Stomach (tissue), 9 donors: ENCODE data around the gene UNC13B. TPM values are rescaled to one million over a fixed set of nuclear protein-coding genes. Genes with fewer than 3 reads are reported as not detected.

Experiments
- DNase-seq, 2 donors: peaks; one replicate each; pipeline versions ENCODE4 v3.0.0 to v3.0.0-alpha.2; 2013 to 2019
- H3K27ac ChIP-seq, 5 donors: fragments of 200-600 bp in 4 of 5; sonication (generic) in 4 of 5; one replicate each; pipeline ENCODE4 v1.5.1; 2013 to 2019; ENCODE audit warnings: mild to moderate bottlenecking in 1 of 5, moderate library complexity in 1 of 5
- H3K27me3 ChIP-seq, 3 donors: fragments of 200-600 bp; sonication (generic); one replicate each; pipeline ENCODE4 v1.5.1; 2017 to 2019; ENCODE audit warnings: mixed run types in 1 of 3
- H3K36me3 ChIP-seq, 4 donors: fragments of 200-600 bp; sonication (generic); 1 replicate in 3 of 4; 2 replicates in 1 of 4; pipeline ENCODE4 v1.5.1; 2016 to 2019
- H3K4me1 ChIP-seq, 4 donors: fragments of 200-600 bp; sonication (generic); one replicate each; pipeline ENCODE4 v1.5.1; 2016 to 2019
- H3K4me3 ChIP-seq, 4 donors: fragments of 200-600 bp; sonication (generic) in 3 of 4; one replicate each; pipeline ENCODE4 v1.5.1; 2016 to 2019; ENCODE audit warnings: mild to moderate bottlenecking in 1 of 4
- H3K9me3 ChIP-seq, 4 donors: fragments of 200-600 bp; sonication (generic); one replicate each; pipeline ENCODE4 v1.5.1; 2016 to 2019
- CTCF ChIP-seq, 7 experiments: fragments of 450-650 bp in 4 of 7; fragments of 200-600 bp in 3 of 7; sonication (generic) in 3 of 7; IDR thresholded peaks; one replicate each; pipeline ENCODE4 v1.5.1; 2016 to 2019; ENCODE audit warnings: antibody characterized with exemption in 7 of 7, control low read depth in 2 of 7, mild to moderate bottlenecking in 1 of 7
- EP300 ChIP-seq: sonication (generic); formaldehyde crosslinking; IDR thresholded peaks from one replicate; pipeline ENCODE4 v1.6.1; 2017; ENCODE audit warnings: antibody characterized with exemption
- POLR2A ChIP-seq, 4 donors: fragments of 450-650 bp; IDR thresholded peaks; one replicate each; pipeline ENCODE4 v1.6.1; 2016; ENCODE audit warnings: antibody characterized with exemption in 4 of 4, control low read depth in 2 of 4, mild to moderate bottlenecking in 1 of 4, moderate library complexity in 1 of 4
- POLR2AphosphoS5 ChIP-seq, 3 donors: sonication (generic); formaldehyde crosslinking; IDR thresholded peaks; one replicate each; pipeline ENCODE4 v1.6.1; 2016; ENCODE audit warnings: antibody characterized with exemption in 3 of 3
- WGBS, 5 donors: extraction: QIAGEN DNeasy Blood & Tissue Kit in 3 of 5; methylation state at CpG; one replicate each; pipeline versions ENCODE4 v1.1.5 to v1.1.7; 2013 to 2018; 5-methylcytosine and 5-hydroxymethylcytosine counted together
- intact Hi-C: fragments of 100-400 bp; cut with DNase I; formaldehyde crosslinking; loops from one replicate; pipeline ENCODE4 v1.15.1; 2023; ENCODE audit warnings: low total_unique reads
- polyA plus RNA-seq, 3 donors: library from polyadenylated mRNA; stranded (reverse); fragments of 200-250 nt; gene quantifications; one replicate each; pipeline ENCODE4 v1.2.3, GENCODE V29; 2013
- total RNA-seq, 5 donors: library from RNA; depleted of rRNA; stranded (reverse); fragments of >200 nt; gene quantifications; one replicate each; pipeline versions ENCODE4 v1.1.0 to v1.2.3, GENCODE V29; 2014 to 2016
- donor health status: healthy with polysubstance abuse.
- donor health status: Bipolar disorder and iron deficiency.
- donor health status: healthy.

UNC13B gene
- total and polyA plus RNA-seq, 8 donors, result 8.9 to 68.7 (median 20.8) TPM

GRCh38 chr9:35195683-35196082, 33.9 kb downstream of the UNC13B start:
- Histone ChIP-seq H3K36me3 (peaks cover 0 to 14% (median 0%) of the 10 kb centered on the region in 4 donors), H3K9me3 (peaks cover 0 to 42% (median 25%) of the 10 kb centered on the region in 4 donors), H3K4me1 (no peaks in the 10 kb centered on the region), H3K27me3 (no peaks in the 10 kb centered on the region), H3K27ac (no peak overlapping the region), H3K4me3 (no peak overlapping the region)
- no peak for TF ChIP-seq POLR2A (IDR thresholded peaks at IDR 0.05)
- intact Hi-C loops, result no loop called here
- DNase-seq, result no peak
- WGBS, 5 donors, result 47 to 77% (median 59%) methylated on average over 1 of the region's 1 CpG

GRCh38 chr9:35198191-35198590, 36.4 kb downstream of the UNC13B start:
- Histone ChIP-seq H3K4me3 (no peak overlapping the region), H3K27me3 (no peaks in the 10 kb centered on the region), H3K9me3 (peaks cover 0 to 28% (median 14%) of the 10 kb centered on the region in 4 donors), H3K36me3 (no peaks in the 10 kb centered on the region), H3K27ac (no peak overlapping the region), H3K4me1 (no peaks in the 10 kb centered on the region)
- WGBS, 5 donors, result 75 to 93% (median 88%) methylated on average over 4 of the region's 4 CpGs
- TF ChIP-seq POLR2AphosphoS5 (IDR thresholded peaks at IDR 0.05), result no peak
- TF ChIP-seq CTCF (IDR thresholded peaks at IDR 0.05), result no peak
- intact Hi-C loops, result no loop called here
- no peak for DNase-seq

- peaks cover 0 to 11% (median 5%) of the 10 kb centered on the region in 4 donors for H3K36me3 ChIP-seq
- H3K4me1 ChIP-seq, result no peaks in the 10 kb centered on the region
- H3K9me3 ChIP-seq, result peaks cover 12 to 43% (median 31%) of the 10 kb centered on the region in 4 donors
- no peak for TF ChIP-seq EP300
- TF ChIP-seq POLR2A (IDR thresholded peaks at IDR 0.05), result no peak
- TF ChIP-seq POLR2AphosphoS5 (IDR thresholded peaks at IDR 0.05), result no peak
- no peak for TF ChIP-seq CTCF (IDR thresholded peaks at IDR 0.05)
- WGBS, 5 donors, result 86 to 97% (median 90%) methylated on average over 2 of the region's 2 CpGs
- H3K27ac ChIP-seq, result no peak overlapping the region
- H3K27me3 ChIP-seq, result no peaks in the 10 kb centered on the region
- no peak for DNase-seq
- intact Hi-C loops, result no loop called here
- no peak overlapping the region for H3K4me3 ChIP-seq
These were observed 41.7 kb downstream of the UNC13B start for GRCh38 chr9:35203528-35203927.

GRCh38 chr9:35205340-35205739, 43.5 kb downstream of the UNC13B start:
- Histone ChIP-seq H3K4me1 (no peaks in the 10 kb centered on the region), H3K4me3 (no peak overlapping the region), H3K36me3 (peaks cover 0 to 11% (median 5%) of the 10 kb centered on the region in 4 donors), H3K27ac (no peak overlapping the region), H3K9me3 (peaks cover 12 to 34% (median 27%) of the 10 kb centered on the region in 4 donors), H3K27me3 (no peaks in the 10 kb centered on the region)
- no peak for DNase-seq
- intact Hi-C loops, result no loop called here
- TF ChIP-seq EP300 (no peak), POLR2AphosphoS5 (IDR thresholded peaks at IDR 0.05) (no peak), CTCF (IDR thresholded peaks at IDR 0.05) (no peak), POLR2A (IDR thresholded peaks at IDR 0.05) (no peak)
- WGBS, 5 donors, result 60 to 89% (median 75%) methylated on average over 1 of the region's 1 CpG

- intact Hi-C loops, result no loop called here
- no peaks in the 10 kb centered on the region for H3K36me3 ChIP-seq
- TF ChIP-seq POLR2A (IDR thresholded peaks at IDR 0.05) (no peak), CTCF (IDR thresholded peaks at IDR 0.05) (no peak), POLR2AphosphoS5 (IDR thresholded peaks at IDR 0.05) (no peak), EP300 (no peak)
- H3K9me3 ChIP-seq, result no peaks in the 10 kb centered on the region
- DNase-seq, result no peak
- 73 to 86% (median 78%) methylated on average over 4 of the region's 4 CpGs for WGBS, 5 donors
- H3K27me3 ChIP-seq, result no peaks in the 10 kb centered on the region
- no peaks in the 10 kb centered on the region for H3K4me1 ChIP-seq
- H3K4me3 ChIP-seq, result no peak overlapping the region
- no peak overlapping the region for H3K27ac ChIP-seq
These were observed 50.0 kb downstream of the UNC13B start for GRCh38 chr9:35211854-35212253.
